ENCODE measurements around the gene CERS5. TPM values are rescaled to one million over a fixed set of nuclear protein-coding genes. Genes with fewer than 3 reads are reported as not detected.
A peak's percentile ranks its signal among the peaks of the same experiment; 100 is the strongest.

The CERS5 gene
- total RNA-seq, 1 donor from 2014 or later: 21.9 TPM

DNA sequence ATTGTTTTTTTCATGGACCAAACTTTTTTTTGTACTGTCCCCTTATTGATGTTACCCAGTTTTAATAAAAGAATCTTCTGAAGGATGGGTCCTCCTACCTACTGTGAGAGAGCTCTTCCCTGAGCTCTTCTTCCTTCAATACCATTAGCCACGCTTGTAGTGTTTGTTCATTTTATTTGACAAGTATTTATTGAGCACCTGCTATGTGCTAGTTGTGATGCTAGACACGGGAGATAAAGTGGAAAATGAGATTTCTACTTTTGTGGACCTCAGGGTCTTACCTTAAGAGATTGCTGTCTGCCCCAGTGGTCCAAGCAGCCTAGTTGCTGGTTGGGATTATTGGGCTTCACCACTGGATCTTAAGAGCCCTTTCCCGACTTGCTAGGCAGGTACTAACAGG, 66.6 kb downstream of the CERS5 start:
- FAIRE-seq (no peak), DNase-seq (ENCODE audit: low read depth) (no peak)
- H3K27me3 ChIP-seq (ENCODE audit: control insufficient read depth, insufficient read depth, low read length): no peaks in the 10 kb centered on the region
- H3K36me3 ChIP-seq (ENCODE audit: control insufficient read depth, insufficient read depth, low read length): peaks cover 23% of the 10 kb centered on the region
- TF ChIP-seq, protein P1, sequence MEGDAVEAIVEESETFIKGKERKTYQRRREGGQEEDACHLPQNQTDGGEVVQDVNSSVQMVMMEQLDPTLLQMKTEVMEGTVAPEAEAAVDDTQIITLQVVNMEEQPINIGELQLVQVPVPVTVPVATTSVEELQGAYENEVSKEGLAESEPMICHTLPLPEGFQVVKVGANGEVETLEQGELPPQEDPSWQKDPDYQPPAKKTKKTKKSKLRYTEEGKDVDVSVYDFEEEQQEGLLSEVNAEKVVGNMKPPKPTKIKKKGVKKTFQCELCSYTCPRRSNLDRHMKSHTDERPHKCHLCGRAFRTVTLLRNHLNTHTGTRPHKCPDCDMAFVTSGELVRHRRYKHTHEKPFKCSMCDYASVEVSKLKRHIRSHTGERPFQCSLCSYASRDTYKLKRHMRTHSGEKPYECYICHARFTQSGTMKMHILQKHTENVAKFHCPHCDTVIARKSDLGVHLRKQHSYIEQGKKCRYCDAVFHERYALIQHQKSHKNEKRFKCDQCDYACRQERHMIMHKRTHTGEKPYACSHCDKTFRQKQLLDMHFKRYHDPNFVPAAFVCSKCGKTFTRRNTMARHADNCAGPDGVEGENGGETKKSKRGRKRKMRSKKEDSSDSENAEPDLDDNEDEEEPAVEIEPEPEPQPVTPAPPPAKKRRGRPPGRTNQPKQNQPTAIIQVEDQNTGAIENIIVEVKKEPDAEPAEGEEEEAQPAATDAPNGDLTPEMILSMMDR (IDR thresholded peaks at IDR 0.05; ENCODE audit: insufficient read depth, low read length, severe bottlenecking): no peak
- no peak overlapping the region for H3K4me3 ChIP-seq (ENCODE audit: low read depth, low read length)

DNA sequence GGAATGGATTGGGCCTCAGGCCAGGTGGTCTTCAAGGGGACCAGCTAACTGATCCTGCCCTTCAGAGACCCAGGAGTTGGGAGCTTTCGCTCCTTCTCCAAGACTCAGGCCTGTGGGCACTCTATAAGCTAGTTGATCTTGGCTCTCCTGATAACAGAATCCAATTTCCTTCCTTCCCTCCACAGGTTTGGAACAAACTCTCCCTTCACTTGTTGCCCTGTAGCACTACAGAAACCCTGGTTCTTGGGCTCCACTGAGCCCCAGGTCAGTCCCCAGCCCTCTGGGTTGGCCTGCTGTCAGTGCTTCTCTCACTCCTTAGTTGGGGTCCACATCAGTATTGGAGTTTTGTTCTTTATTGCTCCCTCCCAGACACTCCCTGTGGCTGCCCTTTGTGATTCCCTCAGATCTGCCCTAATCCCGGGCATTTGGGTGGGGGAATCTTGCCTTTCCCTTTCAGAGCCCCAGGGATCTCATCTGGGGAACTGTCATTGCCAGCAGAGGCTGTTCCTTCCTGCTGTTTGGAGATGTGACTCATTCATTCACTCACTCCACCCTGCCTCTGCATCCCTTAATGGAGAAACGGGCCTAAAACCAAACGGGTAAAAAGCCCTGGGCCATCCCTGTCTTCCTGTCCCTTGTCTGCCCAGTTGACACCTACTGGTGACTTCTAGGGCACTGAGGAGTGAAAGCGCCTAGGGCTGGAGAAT, 67.7 kb downstream of the CERS5 start:
- Histone ChIP-seq H3K27me3 (ENCODE audit: control insufficient read depth, insufficient read depth, low read length) (no peaks in the 10 kb centered on the region), H3K4me3 (ENCODE audit: low read depth, low read length) (no peak overlapping the region), H3K36me3 (ENCODE audit: control insufficient read depth, insufficient read depth, low read length) (peaks cover 27% of the 10 kb centered on the region)
- FAIRE-seq (no peak), DNase-seq (ENCODE audit: low read depth) (peak; percentile 48)
- TF ChIP-seq, protein P1 (IDR thresholded peaks at IDR 0.05; ENCODE audit: insufficient read depth, low read length, severe bottlenecking): no peak

DNA sequence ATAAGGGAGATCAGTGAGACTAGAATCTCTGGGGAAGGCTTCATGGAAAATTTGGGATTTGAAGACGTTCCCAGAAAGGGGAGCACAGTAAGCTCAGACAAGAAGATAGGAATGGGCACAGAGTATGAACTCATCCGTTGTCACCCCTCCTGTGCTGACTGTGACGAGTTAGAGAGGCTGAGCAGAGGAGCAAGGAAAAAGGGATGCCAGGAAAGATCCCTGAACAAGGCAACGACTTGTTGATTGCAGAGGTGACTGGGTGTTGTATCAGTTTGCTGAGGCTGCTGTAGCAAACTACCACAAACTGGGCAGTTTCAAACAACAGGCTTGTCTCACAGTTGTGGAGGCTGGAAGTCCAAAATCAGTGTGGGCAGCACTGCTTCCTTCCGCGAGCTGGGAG, 69.2 kb downstream of the CERS5 start:
- Histone ChIP-seq H3K4me3 (ENCODE audit: low read depth, low read length) (no peak overlapping the region), H3K36me3 (ENCODE audit: control insufficient read depth, insufficient read depth, low read length) (peaks cover 33% of the 10 kb centered on the region), H3K27me3 (ENCODE audit: control insufficient read depth, insufficient read depth, low read length) (no peaks in the 10 kb centered on the region)
- TF ChIP-seq, protein P1 (IDR thresholded peaks at IDR 0.05; ENCODE audit: insufficient read depth, low read length, severe bottlenecking): no peak
- DNase-seq (ENCODE audit: low read depth): no peak
- peak; percentile 62 for FAIRE-seq

DNA sequence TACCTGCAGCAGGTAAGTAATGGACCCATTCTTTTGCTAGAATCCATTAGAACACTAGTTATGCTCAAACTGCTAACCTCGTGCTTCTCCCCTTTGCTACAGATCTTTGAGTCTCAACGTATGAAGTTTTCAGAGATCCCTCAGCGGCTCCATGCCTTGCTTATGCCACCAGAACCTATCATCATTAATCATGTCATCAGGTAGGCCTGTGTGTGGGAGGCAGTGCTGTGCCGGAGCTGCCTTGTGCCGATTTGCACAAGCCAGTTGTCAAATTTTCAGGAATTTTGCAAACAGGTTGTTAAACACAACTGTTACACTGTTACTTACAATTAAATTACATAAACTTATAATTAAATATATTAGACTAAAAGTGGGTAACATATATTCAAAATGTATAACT, 76.8 kb downstream of the CERS5 start:
- Histone ChIP-seq H3K27me3 (ENCODE audit: control insufficient read depth, insufficient read depth, low read length) (no peaks in the 10 kb centered on the region), H3K4me3 (ENCODE audit: low read depth, low read length) (no peak overlapping the region), H3K36me3 (ENCODE audit: control insufficient read depth, insufficient read depth, low read length) (peaks cover 23% of the 10 kb centered on the region)
- no peak for DNase-seq (ENCODE audit: low read depth)
- no peak for FAIRE-seq
- TF ChIP-seq, protein P1 (IDR thresholded peaks at IDR 0.05; ENCODE audit: insufficient read depth, low read length, severe bottlenecking): no peak

DNA sequence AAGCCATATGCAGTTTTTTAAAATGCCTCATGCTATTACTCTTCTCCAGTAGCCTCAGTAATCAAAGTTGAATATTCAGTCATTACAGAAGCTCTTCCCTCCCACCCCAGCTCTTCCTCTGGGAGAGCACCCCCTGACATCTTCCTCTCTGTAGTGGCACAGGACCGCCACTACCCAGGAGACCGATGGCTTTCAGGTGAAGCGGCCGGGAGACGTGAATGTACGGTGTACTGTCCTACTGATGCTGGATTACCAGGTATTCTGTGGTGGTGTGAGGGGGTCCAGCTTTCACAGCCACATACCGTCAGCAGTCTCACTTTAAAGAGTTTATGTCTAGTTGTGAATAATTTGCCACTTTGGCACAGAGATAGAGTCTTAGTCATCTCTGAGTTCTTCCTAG, 77.4 kb downstream of the CERS5 start:
- Histone ChIP-seq H3K4me3 (ENCODE audit: low read depth, low read length) (no peak overlapping the region), H3K36me3 (ENCODE audit: control insufficient read depth, insufficient read depth, low read length) (peaks cover 21% of the 10 kb centered on the region), H3K27me3 (ENCODE audit: control insufficient read depth, insufficient read depth, low read length) (no peaks in the 10 kb centered on the region)
- no peak for FAIRE-seq
- TF ChIP-seq, protein P1 (IDR thresholded peaks at IDR 0.05; ENCODE audit: insufficient read depth, low read length, severe bottlenecking): no peak
- DNase-seq (ENCODE audit: low read depth): no peak

Data from bronchial epithelial cell (primary cell).